ENCODE measurements around the gene KANSL1. TPM values are rescaled to one million over a fixed set of nuclear protein-coding genes. Genes with fewer than 3 reads are reported as not detected.
"Not testable (repeated sequence)": the region's sequence is repeated elsewhere in the genome, so short reads cannot be mapped to it uniquely, and the experiment has no call there.

The KANSL1 gene
- polyA plus RNA-seq, 3 donors, result 84.5 to 90.4 (median 85.7) TPM

DNA sequence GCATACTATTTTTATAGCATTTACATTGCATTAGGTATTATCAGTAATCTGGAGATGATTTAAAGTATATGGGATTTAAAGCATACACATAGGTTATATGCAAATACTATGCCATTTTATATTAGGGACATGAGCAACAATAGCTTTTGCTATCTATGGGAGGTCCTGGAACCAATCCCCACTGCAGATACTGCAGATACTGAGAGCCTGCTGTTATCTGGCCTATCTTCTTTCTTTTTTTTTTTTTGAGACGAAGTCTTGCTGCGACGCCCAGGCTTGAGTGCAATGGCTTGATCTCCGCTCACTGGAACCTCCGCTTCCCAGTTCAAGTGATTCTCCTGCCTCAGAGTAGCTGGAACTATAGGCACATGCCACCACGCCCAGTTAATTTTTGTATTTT lies 156.7 kb downstream of the KANSL1 start:
- no peak for DNase-seq (ENCODE audit: extremely low read depth in 1 of 11, low read depth in 9 of 11, low spot score in 4 of 11)

DNA sequence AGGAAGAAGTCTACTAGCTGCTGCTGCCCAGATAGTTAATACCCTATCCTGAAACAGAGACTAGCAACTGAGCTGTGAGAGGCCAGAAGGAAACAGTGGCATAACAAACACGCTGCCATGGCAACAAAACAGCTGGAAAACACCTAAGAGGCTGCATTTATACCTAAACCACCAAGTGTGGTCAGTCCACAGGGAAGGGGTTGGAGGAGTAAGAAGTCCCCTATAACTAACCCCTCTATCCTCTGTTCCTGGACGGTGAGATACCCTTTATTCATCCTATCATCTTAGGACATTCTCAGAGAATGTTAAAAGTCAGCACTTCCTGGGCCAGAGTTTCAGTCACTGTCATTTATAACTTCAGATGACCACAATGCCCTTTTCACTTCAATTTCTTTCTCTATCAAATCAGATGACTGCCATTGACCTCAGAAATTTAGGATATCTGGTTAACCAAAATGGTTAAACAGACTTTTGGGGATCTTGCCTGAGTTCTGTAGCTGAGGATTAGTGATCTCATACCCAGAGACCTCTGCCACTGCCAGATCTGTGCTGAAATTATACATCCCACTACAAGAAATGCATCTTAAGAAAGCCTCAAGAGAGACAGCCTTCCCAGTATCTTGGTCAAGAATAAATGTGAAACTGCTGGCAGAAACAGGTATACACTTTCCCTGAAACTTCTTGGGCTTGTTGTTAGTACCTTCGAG lies 158.0 kb downstream of the KANSL1 start:
- DNase-seq (ENCODE audit: extremely low read depth in 1 of 11, low read depth in 9 of 11, low spot score in 4 of 11), result no peak

DNA sequence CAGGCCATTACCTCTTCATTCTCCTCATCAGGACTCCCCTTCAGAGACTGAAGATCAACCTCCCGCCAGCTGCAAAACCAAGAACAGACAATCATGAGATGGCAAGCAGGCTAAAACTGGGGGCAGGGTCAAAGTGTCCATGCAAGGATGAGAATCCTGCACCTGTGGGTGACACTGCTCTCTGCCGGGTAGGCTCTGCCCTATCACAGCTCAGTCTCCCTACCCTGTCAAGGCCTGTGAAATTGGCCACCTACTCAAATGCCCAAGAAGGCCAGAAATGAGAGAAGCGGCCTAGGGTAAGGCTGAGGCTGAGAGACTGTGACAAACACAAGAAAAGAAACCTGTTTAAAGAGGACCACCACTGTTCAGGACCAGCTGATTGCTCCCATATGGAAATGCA lies 159.8 kb downstream of the KANSL1 start:
- DNase-seq (ENCODE audit: extremely low read depth in 1 of 11, low read depth in 9 of 11, low spot score in 4 of 11), result no peak

DNA sequence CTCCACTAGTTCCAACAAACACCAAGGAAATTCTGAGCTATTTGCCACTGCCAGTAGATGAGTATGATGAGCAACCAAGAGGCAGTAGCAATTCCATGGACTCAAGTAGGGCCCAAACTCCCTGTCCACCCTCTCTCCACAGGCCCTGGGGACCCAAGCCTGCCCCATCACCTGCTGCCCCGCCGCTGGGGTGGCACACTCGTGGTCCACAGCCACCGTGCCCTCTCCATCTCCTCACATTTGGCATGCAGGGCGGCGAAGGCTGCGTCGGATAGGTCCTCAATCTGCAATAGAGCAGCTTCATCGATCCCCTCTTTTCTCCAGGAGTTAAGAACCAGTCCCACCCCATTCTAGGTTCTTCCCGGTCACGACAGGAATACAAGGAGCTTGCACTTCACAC lies 160.3 kb downstream of the KANSL1 start:
- no peak for DNase-seq (ENCODE audit: extremely low read depth in 1 of 11, low read depth in 9 of 11, low spot score in 4 of 11)

DNA sequence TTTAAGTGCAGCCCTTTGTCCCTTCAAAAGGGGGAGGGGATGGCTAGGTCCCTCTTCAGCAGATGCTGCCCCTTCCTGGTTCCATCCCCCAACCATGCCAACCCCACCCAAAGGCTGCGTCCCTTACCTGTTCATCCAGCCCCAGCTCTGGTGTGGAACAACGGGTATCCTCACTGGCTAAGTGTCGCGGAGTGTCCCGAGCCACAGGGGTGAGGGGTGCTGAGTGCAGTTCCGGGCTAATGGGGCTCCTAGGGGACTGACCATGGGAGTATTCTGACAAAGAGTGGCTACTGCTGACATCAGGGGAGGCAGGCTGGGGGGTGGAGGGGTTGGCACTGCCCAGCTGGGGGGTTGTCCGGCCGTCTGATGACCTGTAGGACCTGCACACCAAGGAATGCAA lies 161.3 kb downstream of the KANSL1 start:
- no peak for DNase-seq (ENCODE audit: extremely low read depth in 1 of 11, low read depth in 9 of 11, low spot score in 4 of 11)

DNA sequence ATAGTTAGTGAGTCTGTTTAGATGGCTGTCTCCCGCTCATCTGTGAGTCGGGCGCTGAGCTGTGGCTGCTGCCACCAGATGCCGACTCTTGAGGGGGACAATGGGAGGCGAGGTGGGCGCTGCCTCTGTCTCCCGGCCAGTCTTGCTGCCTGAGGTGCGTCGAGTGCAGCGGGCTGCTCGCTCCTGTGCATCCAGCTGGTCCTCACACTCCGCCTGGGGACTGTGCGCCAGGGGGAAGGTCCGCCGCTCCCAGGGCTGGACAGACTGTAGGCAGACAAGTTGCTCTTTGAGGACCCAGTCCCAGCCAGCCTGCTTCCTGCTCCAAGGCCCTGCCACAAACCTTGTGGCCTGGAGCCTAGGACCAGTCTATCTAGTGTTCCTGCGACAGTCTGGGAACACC lies 161.8 kb downstream of the KANSL1 start:
- no peak for DNase-seq (ENCODE audit: extremely low read depth in 1 of 11, low read depth in 9 of 11, low spot score in 4 of 11)

DNA sequence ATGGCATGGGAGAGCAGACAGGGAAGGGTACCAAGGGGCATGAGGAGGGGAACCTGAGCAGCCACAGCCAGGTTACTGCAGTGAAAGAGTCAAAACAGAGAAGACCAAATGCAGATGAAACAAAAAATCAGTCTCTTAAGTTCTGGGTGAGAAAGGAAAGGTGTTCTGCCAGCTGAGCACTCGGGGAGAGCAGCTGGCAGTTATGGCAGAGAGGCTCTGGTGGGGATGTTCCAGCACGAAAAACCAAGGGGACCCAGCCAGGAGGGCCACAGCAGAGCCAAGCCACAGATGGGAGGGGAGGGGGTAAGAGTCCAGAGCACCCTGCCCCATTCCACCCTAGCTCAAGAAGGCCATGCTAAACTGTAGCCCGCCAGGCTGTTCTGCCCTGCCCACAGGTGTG lies 162.5 kb downstream of the KANSL1 start:
- no peak for DNase-seq (ENCODE audit: extremely low read depth in 1 of 11, low read depth in 9 of 11, low spot score in 4 of 11)

DNA sequence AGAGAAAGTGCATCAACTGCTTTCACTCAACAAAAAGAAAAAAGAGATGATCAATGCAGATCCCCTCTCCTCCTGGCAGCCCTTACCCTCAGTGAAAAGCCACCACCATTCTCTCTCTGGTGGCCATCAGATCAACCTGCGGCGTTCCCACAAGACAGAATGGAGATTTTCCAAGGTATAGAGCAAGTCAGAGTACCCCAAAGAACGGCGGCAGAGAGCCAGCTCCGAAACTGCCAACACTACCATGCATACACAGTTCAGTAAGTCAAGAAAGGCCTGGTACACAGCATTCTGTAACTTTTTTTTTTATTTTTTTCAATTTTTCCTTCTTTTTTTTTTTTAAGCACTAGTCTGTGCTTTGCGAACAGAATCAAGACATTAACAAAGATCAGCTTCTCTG lies 163.6 kb downstream of the KANSL1 start:
- no peak for DNase-seq (ENCODE audit: extremely low read depth in 1 of 11, low read depth in 9 of 11, low spot score in 4 of 11)

DNA sequence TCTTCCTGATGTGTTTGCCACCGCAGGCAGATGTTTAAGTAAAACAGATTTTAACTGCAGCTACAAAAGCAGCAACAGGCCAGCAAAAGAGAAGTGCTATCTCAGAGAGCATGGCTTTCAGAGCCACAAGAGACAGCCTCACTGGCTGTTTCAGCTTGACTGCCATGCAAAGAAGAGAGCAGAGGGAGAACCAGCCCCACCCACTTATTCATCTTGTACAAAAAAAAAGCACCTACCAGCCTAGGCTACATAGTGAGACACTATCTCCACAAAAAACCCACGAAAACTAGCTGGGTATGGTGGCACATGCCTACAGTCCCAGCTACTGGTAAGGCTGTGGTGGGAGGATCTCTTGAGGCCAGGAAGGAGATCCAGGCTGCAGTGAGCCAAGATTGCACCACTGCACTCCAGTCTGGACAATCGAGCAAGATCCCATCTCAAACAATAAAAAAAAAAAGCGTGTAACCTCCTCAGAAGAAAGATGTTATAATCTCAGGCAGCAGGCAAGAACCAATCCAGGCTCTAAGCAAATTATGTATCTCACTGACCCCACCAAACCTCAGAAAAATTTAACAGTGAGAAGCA lies 164.2 kb downstream of the KANSL1 start:
- DNase-seq (ENCODE audit: extremely low read depth in 1 of 11, low read depth in 9 of 11, low spot score in 4 of 11), result no peak

DNA sequence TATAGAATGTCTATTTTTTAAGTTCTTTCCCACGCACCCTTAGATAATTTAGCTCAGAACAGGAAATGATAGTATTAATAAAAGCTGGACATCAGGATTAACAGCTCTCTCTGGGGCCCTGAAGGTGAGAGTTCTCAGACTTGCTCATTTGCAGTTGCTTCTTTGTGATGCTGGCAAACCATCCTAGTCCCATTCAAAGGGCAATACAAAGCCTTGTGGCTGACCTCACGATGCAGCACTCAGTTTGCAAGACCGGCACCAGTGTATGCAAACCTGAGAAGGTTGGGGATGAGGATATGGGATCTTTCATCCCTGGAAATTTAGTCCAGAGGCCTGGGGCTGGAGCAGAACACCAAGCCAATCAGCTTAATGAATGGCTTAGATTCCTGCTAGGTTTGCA lies 164.9 kb downstream of the KANSL1 start:
- no peak for DNase-seq (ENCODE audit: extremely low read depth in 1 of 11, low read depth in 9 of 11, low spot score in 4 of 11)

DNA sequence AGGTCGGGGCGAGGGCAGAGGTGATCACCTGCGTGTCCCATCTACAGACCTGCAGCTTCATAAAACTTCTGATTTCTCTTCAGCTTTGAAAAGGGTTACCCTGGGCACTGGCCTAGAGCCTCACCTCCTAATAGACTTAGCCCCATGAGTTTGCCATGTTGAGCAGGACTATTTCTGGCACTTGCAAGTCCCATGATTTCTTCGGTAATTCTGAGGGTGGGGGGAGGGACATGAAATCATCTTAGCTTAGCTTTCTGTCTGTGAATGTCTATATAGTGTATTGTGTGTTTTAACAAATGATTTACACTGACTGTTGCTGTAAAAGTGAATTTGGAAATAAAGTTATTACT lies 165.3 kb downstream of the KANSL1 start:
- DNase-seq (ENCODE audit: extremely low read depth in 1 of 11, low read depth in 9 of 11, low spot score in 4 of 11), result no peak

DNA sequence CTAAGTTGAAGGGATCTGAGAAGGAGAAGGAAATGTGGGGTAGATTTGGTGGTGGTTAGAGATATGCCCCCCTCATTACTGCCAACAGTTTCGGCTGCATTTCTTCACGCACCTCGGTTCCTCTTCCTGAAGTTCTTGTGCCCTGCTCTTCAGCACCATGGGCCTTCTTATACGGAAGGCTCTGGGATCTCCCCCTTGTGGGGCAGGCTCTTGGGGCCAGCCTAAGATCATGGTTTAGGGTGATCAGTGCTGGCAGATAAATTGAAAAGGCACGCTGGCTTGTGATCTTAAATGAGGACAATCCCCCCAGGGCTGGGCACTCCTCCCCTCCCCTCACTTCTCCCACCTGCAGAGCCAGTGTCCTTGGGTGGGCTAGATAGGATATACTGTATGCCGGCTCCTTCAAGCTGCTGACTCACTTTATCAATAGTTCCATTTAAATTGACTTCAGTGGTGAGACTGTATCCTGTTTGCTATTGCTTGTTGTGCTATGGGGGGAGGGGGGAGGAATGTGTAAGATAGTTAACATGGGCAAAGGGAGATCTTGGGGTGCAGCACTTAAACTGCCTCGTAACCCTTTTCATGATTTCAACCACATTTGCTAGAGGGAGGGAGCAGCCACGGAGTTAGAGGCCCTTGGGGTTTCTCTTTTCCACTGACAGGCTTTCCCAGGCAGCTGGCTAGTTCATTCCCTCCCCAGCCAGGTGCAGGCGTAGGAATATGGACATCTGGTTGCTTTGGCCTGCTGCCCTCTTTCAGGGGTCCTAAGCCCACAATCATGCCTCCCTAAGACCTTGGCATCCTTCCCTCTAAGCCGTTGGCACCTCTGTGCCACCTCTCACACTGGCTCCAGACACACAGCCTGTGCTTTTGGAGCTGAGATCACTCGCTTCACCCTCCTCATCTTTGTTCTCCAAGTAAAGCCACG lies 165.9 kb downstream of the KANSL1 start:
- no peak for DNase-seq (ENCODE audit: extremely low read depth in 1 of 11, low read depth in 9 of 11, low spot score in 4 of 11)

DNA sequence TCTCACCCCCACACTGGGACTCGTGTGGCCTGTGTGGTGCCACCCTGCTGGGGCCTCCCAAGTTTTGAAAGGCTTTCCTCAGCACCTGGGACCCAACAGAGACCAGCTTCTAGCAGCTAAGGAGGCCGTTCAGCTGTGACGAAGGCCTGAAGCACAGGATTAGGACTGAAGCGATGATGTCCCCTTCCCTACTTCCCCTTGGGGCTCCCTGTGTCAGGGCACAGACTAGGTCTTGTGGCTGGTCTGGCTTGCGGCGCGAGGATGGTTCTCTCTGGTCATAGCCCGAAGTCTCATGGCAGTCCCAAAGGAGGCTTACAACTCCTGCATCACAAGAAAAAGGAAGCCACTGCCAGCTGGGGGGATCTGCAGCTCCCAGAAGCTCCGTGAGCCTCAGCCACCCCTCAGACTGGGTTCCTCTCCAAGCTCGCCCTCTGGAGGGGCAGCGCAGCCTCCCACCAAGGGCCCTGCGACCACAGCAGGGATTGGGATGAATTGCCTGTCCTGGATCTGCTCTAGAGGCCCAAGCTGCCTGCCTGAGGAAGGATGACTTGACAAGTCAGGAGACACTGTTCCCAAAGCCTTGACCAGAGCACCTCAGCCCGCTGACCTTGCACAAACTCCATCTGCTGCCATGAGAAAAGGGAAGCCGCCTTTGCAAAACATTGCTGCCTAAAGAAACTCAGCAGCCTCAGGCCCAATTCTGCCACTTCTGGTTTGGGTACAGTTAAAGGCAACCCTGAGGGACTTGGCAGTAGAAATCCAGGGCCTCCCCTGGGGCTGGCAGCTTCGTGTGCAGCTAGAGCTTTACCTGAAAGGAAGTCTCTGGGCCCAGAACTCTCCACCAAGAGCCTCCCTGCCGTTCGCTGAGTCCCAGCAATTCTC lies 166.8 kb downstream of the KANSL1 start:
- no peak for DNase-seq (ENCODE audit: extremely low read depth in 1 of 11, low read depth in 9 of 11, low spot score in 4 of 11)

DNA sequence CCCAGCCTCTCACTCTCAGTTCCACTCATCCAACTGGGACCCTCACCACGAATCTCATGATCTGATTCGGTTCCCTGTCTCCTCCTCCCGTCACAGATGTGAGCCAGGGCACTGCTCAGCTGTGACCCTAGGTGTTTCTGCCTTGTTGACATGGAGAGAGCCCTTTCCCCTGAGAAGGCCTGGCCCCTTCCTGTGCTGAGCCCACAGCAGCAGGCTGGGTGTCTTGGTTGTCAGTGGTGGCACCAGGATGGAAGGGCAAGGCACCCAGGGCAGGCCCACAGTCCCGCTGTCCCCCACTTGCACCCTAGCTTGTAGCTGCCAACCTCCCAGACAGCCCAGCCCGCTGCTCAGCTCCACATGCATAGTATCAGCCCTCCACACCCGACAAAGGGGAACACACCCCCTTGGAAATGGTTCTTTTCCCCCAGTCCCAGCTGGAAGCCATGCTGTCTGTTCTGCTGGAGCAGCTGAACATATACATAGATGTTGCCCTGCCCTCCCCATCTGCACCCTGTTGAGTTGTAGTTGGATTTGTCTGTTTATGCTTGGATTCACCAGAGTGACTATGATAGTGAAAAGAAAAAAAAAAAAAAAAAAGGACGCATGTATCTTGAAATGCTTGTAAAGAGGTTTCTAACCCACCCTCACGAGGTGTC lies 167.6 kb downstream of the KANSL1 start:
- DNase-seq (ENCODE audit: extremely low read depth in 1 of 11, low read depth in 9 of 11, low spot score in 4 of 11), result no peak

DNA sequence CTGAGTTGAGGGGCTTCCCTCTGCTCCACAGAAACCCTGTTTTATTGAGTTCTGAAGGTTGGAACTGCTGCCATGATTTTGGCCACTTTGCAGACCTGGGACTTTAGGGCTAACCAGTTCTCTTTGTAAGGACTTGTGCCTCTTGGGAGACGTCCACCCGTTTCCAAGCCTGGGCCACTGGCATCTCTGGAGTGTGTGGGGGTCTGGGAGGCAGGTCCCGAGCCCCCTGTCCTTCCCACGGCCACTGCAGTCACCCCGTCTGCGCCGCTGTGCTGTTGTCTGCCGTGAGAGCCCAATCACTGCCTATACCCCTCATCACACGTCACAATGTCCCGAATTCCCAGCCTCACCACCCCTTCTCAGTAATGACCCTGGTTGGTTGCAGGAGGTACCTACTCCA lies 168.2 kb downstream of the KANSL1 start:
- no peak for DNase-seq (ENCODE audit: extremely low read depth in 1 of 11, low read depth in 9 of 11, low spot score in 4 of 11)

DNA sequence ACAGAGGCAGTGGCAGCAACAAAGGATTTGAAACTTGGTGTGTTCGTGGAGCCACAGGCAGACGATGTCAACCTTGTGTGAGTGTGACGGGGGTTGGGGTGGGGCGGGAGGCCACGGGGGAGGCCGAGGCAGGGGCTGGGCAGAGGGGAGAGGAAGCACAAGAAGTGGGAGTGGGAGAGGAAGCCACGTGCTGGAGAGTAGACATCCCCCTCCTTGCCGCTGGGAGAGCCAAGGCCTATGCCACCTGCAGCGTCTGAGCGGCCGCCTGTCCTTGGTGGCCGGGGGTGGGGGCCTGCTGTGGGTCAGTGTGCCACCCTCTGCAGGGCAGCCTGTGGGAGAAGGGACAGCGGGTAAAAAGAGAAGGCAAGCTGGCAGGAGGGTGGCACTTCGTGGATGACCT lies 168.6 kb downstream of the KANSL1 start:
- DNase-seq (ENCODE audit: extremely low read depth in 1 of 11, low read depth in 9 of 11, low spot score in 4 of 11), result no peak

DNA sequence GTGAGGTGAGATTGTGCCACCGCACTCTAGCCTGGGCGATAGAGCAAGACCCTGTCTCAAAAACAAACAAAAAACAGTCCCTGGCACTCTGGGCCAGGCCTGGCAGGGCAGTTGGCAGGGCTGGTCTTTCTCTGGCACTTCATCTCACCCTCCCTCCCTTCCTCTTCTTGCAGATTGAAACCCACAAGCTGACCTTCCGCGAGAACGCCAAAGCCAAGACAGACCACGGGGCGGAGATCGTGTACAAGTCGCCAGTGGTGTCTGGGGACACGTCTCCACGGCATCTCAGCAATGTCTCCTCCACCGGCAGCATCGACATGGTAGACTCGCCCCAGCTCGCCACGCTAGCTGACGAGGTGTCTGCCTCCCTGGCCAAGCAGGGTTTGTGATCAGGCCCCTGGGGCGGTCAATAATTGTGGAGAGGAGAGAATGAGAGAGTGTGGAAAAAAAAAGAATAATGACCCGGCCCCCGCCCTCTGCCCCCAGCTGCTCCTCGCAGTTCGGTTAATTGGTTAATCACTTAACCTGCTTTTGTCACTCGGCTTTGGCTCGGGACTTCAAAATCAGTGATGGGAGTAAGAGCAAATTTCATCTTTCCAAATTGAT lies 169.3 kb downstream of the KANSL1 start:
- DNase-seq (ENCODE audit: extremely low read depth in 1 of 11, low read depth in 9 of 11, low spot score in 4 of 11), result no peak

DNA sequence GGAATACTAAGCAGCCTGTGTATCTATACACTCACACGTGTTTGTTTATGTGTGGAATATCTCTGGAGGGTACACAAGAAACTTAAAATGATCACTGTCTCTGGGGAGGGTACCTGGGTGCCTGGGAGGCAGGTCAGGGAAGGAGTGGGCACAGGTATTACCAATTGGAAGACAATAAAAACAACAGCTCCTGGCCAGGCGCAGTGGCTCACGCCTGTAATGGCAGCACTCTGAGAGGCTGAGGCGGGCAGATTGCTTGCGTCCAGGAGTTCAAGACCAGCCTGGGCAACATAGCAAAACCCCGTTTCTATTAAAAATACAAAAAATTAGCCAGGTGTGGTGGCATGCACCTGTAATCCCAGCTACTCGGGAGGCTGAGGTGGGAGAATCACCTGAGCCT lies 169.9 kb downstream of the KANSL1 start:
- DNase-seq (ENCODE audit: extremely low read depth in 1 of 11, low read depth in 9 of 11, low spot score in 4 of 11), result not testable (repeated sequence)
